Neural progenitor cell (in vitro differentiated cells): ENCODE results near the gene PRRG2.

Source experiments
- CTCF ChIP-seq: fragments of 200-600 bp; sonication (generic); IDR thresholded peaks from 2 replicates; pipeline ENCODE4 v1.5.1; 2017; ENCODE audit warnings: antibody characterized with exemption, mild to moderate bottlenecking
- EZH2phosphoT487 ChIP-seq: fragments of 200-600 bp; sonication (generic); IDR thresholded peaks from 2 replicates; pipeline ENCODE4 v1.6.1; 2017; ENCODE audit warnings: antibody characterized with exemption

- TF ChIP-seq CTCF (no peak), EZH2phosphoT487 (no peak)
These were observed 15.3 kb downstream of the PRRG2 start for GRCh38 chr19:49596407-49596806.
